ENCODE measurements around the gene DMXL1. TPM values are rescaled to one million over a fixed set of nuclear protein-coding genes. Genes with fewer than 3 reads are reported as not detected.

The DMXL1 gene
- total and polyA plus RNA-seq, 3 donors from 2014 or later = 16.0 to 93.3 (median 63.9) TPM

- Histone ChIP-seq H3K27ac (no peak overlapping the region), H3K9me3 (no peaks in the 10 kb centered on the region), H3K27me3 (no peaks in the 10 kb centered on the region), H3K4me3 (no peak overlapping the region), H3K4me1 (peaks cover 4% of the 10 kb centered on the region), H3K36me3 (ENCODE audit: low read depth, missing control alignments) (no peaks in the 10 kb centered on the region)
- no peak for TF ChIP-seq POLR2A (IDR thresholded peaks at IDR 0.05)
- no peak for TF ChIP-seq CTCF (IDR thresholded peaks at IDR 0.05)
- no peak for DNase-seq
- intact Hi-C loops (cut with DNase I; ENCODE audit: low total_unique reads) = no loop called here
- 91 to 93% methylated on average over 2 of the region's 2 CpGs for WGBS, 2 donors
These were observed 201.2 kb downstream of the DMXL1 start for GRCh38 chr5:119271758-119272730.

GRCh38 chr5:119273391-119273839, 202.5 kb downstream of the DMXL1 start:
- Histone ChIP-seq H3K27ac (no peak overlapping the region), H3K4me3 (no peak overlapping the region), H3K36me3 (ENCODE audit: low read depth, missing control alignments) (no peaks in the 10 kb centered on the region), H3K27me3 (no peaks in the 10 kb centered on the region), H3K4me1 (peaks cover 4% of the 10 kb centered on the region), H3K9me3 (no peaks in the 10 kb centered on the region)
- intact Hi-C loops (cut with DNase I; ENCODE audit: low total_unique reads) = no loop called here
- 70 to 75% methylated on average over 9 of the region's 9 CpGs for WGBS, 2 donors
- no peak for DNase-seq
- TF ChIP-seq POLR2A (IDR thresholded peaks at IDR 0.05) (no peak), CTCF (IDR thresholded peaks at IDR 0.05) (no peak)

GRCh38 chr5:119274030-119274766, 203.3 kb downstream of the DMXL1 start:
- DNase-seq = no peak
- Histone ChIP-seq H3K36me3 (ENCODE audit: low read depth, missing control alignments) (no peaks in the 10 kb centered on the region), H3K4me1 (peaks cover 2% of the 10 kb centered on the region), H3K9me3 (no peaks in the 10 kb centered on the region), H3K27me3 (no peaks in the 10 kb centered on the region), H3K27ac (no peak overlapping the region), H3K4me3 (no peak overlapping the region)
- no peak for TF ChIP-seq CTCF (IDR thresholded peaks at IDR 0.05)
- no peak for TF ChIP-seq POLR2A (IDR thresholded peaks at IDR 0.05)
- WGBS, 2 donors = 81 to 84% methylated on average over 5 of the region's 5 CpGs
- intact Hi-C loops (cut with DNase I; ENCODE audit: low total_unique reads) = no loop called here

- Histone ChIP-seq H3K4me3 (no peak overlapping the region), H3K27ac (no peak overlapping the region), H3K36me3 (ENCODE audit: low read depth, missing control alignments) (no peaks in the 10 kb centered on the region), H3K27me3 (no peaks in the 10 kb centered on the region), H3K9me3 (no peaks in the 10 kb centered on the region), H3K4me1 (no peaks in the 10 kb centered on the region)
- DNase-seq = no peak
- TF ChIP-seq CTCF (IDR thresholded peaks at IDR 0.05) = no peak
- TF ChIP-seq POLR2A (IDR thresholded peaks at IDR 0.05) = no peak
- intact Hi-C loops (cut with DNase I; ENCODE audit: low total_unique reads) = no loop called here
These were observed 203.9 kb downstream of the DMXL1 start for GRCh38 chr5:119274767-119275130.
